H1 (cell line): Measurements from ENCODE around the gene GSG1L. TPM values are rescaled to one million over a fixed set of nuclear protein-coding genes. Genes with fewer than 3 reads are reported as not detected.

Experiments used
- CBX5 ChIP-seq: fragments of 300-800, 300-1000 bp; sonication (generic); IDR thresholded peaks from 2 replicates; pipeline ENCODE4 v1.7.1; 2016; ENCODE audit warnings: antibody characterized with exemption, low read length, low read depth
- EZH2 ChIP-seq: fragments of 200-600 bp; sonication (generic); IDR thresholded peaks from 2 replicates; pipeline ENCODE4 v1.7.1; 2012; ENCODE audit warnings: low read depth, mild to moderate bottlenecking, moderate library complexity, low read length, inconsistent platforms; ENCODE audit not compliant: severe bottlenecking
- NANOG ChIP-seq: IDR thresholded peaks from 2 replicates; pipeline ENCODE4 v1.6.1; 2011; ENCODE audit warnings: low read length, low read depth, mild to moderate bottlenecking, inconsistent platforms; ENCODE audit not compliant: insufficient read depth, poor library complexity, severe bottlenecking
- TBP ChIP-seq: IDR thresholded peaks from 2 replicates; pipeline ENCODE4 v1.6.1; 2011; ENCODE audit warnings: low read depth, low read length, improper control_type of control experiment
- TCF12 ChIP-seq: IDR thresholded peaks from 2 replicates; pipeline ENCODE4 v1.6.1; 2011; ENCODE audit warnings: low read depth, mild to moderate bottlenecking, low read length
- TEAD4 ChIP-seq: IDR thresholded peaks from 2 replicates; pipeline ENCODE4 v1.6.1; 2012; ENCODE audit warnings: low read depth, low read length, inconsistent platforms, mixed read lengths
- polyA plus RNA-seq, 7 experiments: library from polyadenylated mRNA; depleted of rRNA in 3 of 7; stranded (reverse) in 5 of 7; unstranded in 2 of 7; fragments of >200 nt in 5 of 7; fragments of 200-250 nt in 2 of 7; gene quantifications; 1 replicate in 5 of 7; 2 replicates in 1 of 7; 4 replicates in 1 of 7; pipeline versions ENCODE4 v1.2.1 to v1.2.3, GENCODE V29; 2011 to 2013; ENCODE audit warnings: missing spikeins in 2 of 7, mixed read lengths in 2 of 7
- total RNA-seq: library from RNA; stranded (reverse); fragmentation: NEBNext Ultra II Directional; extraction: Animal tissue kit (Norgen Biotek cat#: 25700); gene quantifications from 2 replicates; pipeline ENCODE4 v1.2.1, GENCODE V29; 2021
- TF ChIP-seq, protein P1 (sequence below): IDR thresholded peaks from 2 replicates; pipeline ENCODE4 v1.6.1; 2011; ENCODE audit warnings: low read length, improper control_type of control experiment

The GSG1L gene
- total and polyA plus RNA-seq, 2 of the 8 experiments (the other 6 are each of a cell fraction or from before 2014, with no cell fraction given): 0.71 to 1.1 TPM

- no peak for TF ChIP-seq EZH2
- TF ChIP-seq NANOG: no peak
- no peak for TF ChIP-seq TBP
- TF ChIP-seq, protein P1, sequence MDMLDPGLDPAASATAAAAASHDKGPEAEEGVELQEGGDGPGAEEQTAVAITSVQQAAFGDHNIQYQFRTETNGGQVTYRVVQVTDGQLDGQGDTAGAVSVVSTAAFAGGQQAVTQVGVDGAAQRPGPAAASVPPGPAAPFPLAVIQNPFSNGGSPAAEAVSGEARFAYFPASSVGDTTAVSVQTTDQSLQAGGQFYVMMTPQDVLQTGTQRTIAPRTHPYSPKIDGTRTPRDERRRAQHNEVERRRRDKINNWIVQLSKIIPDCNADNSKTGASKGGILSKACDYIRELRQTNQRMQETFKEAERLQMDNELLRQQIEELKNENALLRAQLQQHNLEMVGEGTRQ: no peak
- no peak for TF ChIP-seq CBX5
- TF ChIP-seq TCF12: no peak
- TF ChIP-seq TEAD4: no peak
Measured at GRCh38 chr16:27827765-27828164, 235.7 kb downstream of the GSG1L start (continued).
